ENCODE results near the gene ADGRD1.
"Not testable (repeated sequence)": the region's sequence is repeated elsewhere in the genome, so short reads cannot be mapped to it uniquely, and the experiment has no call there.

ADGRD1 gene

DNA sequence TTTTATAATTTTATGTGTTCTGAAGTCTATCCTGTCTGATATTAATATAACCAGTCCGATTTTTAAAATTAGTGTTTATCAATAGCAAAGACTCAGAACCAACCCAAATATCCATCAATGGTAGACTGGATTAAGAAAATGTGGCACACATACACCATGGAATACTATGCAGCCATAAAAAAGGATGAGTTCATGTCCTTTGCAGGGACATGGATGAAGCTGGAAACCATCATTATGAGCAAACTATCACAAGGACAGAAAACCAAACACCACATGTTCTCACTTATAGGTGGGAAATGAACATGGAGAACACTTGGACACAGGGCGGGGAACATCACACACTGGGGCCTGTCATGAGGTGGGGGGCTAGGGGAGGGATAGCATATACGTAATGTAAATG lies 16.2 kb upstream of the ADGRD1 start:
- not testable (repeated sequence) for DNase-seq (ENCODE audit: low read depth in 2 of 2)

DNA sequence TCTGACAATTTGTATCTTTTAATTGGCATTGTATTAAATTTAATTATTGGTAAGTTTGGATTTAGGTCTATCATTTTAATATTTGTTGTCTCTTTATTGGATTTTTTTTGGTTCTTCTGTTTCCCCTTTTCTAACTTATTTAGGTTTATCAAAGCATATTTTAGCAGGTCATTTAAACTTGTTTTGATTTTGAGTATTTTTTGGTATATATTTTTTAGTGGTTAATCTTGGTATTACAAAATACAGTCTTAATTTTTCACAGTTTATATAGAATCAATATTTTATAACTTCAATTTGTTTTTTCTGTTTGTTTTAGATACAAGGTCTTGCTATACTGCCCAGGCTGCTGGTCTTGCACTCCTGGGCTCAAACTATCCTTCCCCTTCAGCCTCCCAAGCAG lies 15.5 kb upstream of the ADGRD1 start:
- DNase-seq (ENCODE audit: low read depth in 2 of 2) = no peak

DNA sequence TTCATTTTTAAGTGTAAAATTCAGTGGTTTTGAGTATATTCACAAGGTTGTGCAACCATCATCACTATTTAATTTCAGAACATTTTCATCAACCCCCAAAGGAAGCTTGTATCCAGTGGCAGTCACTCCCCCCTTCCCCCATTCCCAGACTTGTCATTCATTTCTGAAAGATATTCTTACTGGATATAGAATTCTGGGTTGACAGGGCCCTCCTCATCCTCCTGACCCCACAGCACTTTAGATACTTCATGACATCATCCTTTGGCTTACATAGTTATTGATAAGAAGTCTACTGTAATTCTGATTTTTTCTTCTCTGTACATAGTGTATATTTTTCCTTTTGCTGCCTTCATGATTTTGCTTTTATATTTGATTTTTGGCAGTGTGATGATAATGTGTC lies 8.8 kb upstream of the ADGRD1 start:
- no peak for DNase-seq (ENCODE audit: low read depth in 2 of 2)

DNA sequence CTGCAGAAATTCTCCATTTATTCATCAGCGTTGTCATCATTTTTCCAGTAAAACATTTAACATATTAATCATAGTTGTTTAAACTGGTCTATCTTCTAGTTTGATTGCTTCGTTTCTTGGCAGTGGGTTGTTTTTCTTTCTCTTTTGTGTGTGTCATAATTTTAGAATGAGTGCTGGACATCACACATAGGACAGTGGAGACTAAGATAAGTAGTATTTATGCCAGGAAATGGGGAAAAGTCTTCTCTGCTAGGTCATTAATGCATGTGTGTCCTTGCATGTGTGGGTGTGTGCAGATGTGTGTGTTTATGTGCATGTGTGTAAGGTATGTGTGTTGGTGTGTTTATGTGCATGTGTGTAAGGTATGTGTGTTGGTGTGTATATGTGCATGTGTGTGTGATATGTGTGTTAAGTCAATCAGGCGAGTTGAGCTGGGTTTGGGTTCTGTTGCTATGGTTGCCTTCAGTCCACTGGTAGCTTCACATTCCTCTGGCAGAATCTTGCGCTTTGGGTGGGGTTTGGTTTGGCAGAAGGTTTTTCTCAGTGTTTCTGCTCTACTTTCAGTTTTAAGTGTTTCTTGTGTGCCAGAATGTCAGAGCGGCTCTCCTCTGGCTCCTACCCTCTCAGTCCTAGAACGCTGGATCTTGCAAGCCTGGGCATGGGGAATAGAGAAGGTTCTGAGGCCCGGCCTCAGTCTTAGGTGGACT lies 7.8 kb upstream of the ADGRD1 start:
- no peak for DNase-seq (ENCODE audit: low read depth in 2 of 2)

DNA sequence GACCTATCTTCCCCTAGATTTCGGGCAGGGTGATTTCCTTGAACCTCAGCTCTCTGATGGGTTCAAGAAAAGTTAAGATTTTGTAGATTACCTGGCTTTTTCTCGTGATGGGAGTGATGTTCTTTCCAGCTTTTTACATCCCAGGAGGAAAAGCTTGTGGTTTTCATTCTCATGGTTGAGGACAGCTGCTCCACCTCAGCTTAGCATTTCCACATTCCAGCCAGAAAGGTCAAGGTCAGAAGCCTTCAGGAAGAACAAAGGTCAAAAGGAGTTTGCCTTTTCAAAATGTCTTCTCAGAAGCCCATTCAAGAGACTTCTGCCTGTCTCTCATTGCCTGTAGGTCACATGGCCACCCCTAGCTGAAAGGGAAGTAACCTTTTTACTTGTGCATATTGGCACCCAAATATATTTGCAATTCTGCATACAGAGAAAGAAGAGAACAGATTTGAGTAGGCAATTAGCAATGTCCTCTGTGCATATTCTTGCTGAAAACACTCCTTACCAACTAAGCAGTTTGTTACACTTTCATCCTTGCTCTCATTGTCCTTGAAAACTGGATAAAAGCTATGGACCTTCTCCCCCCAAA lies 6.6 kb upstream of the ADGRD1 start:
- DNase-seq (ENCODE audit: low read depth in 2 of 2) = no peak

DNA sequence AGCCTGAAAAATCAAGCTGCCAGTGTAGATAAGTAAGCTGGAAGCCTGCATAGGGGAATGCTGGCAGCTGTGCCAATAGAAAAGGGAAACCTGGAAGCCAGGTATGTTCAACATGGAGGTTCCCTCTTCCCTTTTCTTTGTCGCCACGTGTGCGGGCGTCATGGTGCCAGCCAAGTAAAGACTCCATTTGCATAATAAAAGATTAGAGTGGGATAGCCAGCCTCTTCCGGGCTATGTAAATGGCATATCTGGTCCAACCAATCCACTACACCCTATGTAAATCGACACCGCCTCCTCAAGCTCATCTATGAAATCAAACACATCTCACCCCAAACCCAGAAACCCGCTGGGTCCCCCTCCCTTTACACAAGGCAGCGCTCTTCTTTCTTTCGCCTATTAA lies 5.6 kb upstream of the ADGRD1 start:
- no peak for DNase-seq (ENCODE audit: low read depth in 2 of 2)

DNA sequence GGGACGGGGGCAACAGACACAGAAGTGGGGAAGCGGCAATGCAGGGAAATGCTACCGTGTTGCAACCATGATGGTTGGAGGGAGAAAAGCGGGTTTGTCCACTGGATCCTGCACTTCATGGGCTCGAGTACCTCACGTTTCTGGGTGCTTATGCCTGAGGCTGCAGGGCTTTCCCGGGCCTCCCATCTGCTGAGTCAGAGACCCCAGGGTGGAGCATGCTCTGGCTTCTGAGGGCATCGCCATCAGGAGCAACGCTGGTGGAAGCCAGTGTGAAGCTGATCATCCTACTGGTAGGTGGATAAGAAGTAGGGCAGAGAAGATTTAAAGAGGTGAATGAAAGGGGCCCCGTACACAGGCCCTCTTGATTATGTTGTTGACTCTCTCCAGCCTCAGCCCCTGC lies 5.0 kb upstream of the ADGRD1 start:
- DNase-seq (ENCODE audit: low read depth in 2 of 2) = no peak

DNA sequence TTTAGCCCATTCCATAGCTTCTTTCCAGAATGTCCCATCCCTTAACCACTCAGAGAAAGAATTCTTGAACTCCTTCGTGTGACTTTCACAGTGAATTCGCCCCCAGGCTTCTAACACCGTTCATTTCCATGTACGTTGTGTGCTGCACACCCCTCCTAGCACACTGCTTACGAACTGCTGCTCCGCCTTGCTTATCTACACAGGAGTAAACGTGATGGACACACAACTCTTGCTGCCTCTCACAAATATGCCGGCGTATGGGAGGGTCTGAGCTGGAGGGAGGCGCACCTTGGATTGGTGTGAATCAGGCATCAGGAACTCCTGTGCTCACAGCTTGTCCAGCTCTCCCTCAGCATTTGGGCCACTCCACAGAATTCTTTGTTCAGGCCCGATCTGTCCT lies 3.9 kb upstream of the ADGRD1 start:
- no peak for DNase-seq (ENCODE audit: low read depth in 2 of 2)

DNA sequence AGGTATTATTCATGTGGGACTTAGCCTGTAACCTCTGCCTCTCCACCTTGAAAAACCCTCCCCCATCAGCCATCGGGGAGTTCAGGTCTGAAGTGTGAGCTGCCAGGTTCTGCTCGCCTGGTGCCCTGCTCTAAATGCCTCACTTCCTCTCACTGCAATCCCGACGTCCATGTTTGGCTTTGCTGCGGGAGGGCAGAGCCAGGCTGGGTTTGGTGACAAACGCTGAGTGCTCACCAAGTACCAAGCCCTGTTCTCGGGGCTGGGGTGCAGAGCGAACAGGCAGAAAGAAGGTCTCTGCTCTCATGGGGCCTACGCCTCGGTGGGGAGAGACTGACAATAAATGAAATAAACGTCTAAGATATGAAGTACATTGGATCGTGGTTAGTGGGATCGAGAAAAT lies 2.1 kb upstream of the ADGRD1 start:
- no peak for DNase-seq (ENCODE audit: low read depth in 2 of 2)

DNA sequence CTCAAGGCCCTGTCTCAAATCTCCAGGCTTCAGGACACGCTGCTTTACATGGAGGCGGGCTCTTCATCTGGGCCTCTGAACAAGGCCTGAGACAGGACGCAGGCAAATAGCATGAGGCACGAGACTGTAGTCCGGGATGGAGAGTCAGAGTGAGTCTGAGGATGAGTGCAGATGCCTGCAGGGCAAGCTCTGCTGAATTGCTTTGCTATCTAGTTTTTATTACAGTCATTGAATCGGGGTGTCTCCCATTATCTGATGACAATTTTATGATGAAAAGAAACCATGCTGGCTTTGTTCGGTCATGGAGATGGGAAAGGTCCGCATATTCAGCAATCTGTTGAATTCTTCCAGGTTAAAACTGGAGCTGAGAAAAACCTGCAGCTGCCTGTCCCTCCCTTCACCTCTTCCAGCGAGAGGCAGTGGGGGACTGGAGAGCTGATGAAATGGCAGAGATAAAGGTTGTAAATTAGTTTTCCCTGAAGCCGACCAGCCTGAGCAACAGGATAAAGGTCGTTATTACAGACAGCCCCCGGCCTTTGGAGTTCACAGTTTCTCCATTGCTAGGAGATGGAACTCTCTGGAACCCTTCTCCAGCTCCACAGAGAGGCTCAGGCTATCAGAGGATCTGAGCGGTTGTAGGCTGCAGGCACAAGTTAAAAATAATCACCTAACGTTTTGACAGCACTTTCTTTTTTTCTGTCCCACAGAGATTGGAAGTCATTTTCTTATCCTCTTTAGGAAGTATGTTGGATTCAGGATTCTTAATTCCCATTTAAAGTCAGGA lies 1.3 kb upstream of the ADGRD1 start:
- no peak for DNase-seq (ENCODE audit: low read depth in 2 of 2)

DNA sequence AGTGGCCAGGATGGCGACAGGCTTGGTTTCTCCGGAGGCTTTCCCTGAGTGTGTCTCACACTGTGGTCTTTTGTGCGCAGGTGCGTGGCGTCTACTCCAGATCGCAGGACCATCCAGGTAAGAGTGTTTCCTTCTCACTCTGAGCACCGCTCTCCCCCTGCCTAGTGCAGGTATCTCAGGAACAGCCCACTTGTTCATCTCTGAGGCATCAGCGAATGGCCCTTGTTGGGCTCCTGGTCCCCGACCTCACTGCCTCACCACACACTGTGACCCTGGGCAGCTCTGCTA lies 781 bp downstream of the ADGRD1 start:
- DNase-seq (ENCODE audit: low read depth in 2 of 2) = no peak

DNA sequence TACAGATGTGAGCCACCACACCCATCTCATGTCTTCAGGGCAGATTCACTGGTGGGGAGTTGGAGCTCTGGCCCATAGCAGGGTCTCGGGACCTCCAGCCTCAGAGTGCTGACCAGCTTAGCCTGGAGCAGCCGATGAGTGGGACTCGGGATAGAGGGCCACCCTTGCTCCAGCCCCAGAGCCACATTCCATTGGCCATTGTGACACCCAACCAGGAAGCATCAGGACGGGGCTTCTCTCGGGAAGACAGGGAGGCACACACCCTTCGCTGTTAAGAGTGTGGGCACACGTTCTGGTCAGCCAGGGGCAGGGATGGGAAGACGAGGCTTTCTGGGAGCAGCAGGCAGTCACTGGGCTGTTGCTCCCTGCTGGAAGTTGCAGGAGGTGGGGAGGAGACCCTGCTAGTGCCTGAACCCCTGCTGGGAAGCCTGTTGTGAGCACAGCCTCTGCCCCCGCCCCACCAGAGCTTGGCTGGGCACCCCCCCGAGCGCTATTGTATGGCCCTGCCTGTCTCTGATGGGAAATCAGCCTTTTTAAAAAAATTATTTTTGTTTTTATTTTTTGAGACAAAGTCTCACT lies 1.6 kb downstream of the ADGRD1 start:
- no peak for DNase-seq (ENCODE audit: low read depth in 2 of 2)

DNA sequence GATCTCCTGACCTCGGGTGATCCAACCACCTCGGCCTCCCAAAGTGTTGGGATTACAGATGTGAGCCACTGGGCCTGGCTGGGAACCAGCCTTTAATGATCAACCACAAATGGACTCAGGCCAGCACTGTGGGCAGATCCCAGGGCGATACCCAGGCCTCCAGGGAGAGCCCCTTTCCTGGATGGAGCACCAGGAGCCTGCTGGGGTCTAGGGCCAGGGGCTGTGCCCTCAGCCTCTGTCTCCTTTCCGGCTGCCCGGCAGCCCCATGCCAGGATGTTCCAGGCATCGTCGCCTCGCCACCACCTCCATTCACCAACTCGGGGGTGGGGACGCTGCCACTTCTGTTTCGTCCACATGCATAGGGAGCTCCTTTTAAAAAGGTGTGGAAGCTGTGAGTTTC lies 2.3 kb downstream of the ADGRD1 start:
- DNase-seq (ENCODE audit: low read depth in 2 of 2) = no peak

DNA sequence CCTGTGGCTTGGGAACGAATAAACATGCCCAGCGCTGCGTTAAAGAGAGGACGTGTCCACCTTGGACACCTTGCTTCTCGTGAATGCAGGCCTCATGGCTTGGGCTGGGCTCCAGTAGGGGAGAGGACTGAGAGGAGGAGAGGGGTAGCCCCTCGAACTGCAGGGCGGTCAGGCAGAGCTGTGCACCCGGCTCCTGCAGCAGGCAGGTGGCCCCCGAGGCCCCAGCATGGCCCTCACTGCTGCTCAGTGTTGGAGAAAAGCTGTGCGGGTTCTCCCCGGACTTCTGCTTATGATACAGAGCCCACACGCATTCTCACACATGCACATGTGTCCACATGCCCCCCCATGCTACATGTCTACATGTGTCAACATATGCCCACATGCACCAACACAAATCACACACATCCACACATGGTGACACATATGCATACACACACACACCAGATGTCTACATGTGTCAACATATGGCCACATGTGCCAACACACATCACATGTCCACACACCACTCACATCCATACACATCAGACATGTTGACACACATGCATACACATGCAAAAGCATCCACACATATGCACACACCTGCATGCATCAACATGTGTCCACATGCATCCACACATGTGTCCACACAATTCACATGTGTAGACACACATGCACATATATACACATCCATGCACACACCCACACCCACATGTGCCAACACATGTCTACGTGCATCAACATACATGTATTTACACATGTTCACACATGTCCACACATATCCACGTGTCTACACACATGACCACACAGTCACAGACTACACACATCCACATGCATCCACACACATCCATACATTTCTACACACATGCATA lies 3.0 kb downstream of the ADGRD1 start:
- DNase-seq (ENCODE audit: low read depth in 2 of 2) = no peak

DNA sequence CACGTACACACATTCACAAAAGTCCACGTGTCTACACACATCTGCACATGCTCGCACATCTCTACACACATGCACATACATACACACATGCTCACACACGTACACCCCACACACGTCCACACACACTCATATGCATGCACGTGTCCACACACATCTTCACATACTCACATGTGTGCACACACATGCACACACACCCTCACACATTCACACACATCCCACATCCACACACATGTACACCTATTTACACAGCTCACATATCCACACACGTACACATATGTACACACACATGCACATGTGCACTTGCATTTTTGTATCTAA lies 3.6 kb downstream of the ADGRD1 start:
- DNase-seq (ENCODE audit: low read depth in 2 of 2) = no peak

DNA sequence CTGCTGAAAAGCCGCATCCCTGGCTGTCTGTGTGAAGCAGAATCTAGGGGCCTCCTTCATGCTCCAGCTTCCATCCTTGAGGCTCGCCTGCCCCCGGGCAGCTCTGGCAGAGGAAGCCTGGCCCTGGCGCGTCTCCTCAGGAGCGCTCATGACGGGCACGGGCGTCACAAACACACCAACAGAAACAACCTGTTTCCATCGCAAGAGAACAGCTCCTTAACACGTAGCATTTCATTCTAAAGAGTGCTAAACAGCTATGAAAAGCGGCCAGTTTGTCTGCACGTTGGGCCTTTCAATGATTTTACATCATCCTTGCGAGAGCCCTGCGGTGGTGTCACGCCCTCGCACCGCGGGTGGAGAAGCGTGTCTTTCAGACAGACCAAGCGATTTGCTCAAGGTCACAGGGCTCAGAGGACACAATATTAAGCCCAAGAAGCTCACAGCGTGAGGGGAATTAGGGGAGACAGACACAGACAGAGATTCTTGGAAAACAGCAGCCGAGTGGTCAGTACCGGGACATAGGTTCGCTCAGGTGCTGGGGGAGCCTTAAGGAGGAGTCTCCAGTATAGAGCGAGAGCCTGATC lies 4.9 kb downstream of the ADGRD1 start:
- no peak for DNase-seq (ENCODE audit: low read depth in 2 of 2)

DNA sequence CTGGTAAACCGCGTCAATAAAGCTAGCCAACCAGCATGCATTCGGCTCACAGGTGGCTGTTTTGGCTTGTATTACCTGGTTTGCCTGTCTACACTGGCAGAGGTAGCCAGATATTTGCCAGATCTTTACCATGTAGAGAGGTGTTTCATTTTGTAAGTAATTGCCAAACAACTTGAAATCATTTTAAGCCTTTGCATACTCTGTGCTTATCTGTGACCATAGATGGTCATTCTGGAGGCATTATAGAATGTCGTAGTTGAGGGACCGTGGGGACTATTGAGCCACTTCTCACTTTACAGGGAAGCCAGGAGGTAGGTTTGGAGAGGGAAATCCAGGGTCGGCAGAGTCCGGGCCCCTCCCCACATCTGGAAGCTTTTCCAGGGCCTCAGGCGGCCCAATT lies 5.9 kb downstream of the ADGRD1 start:
- no peak for DNase-seq (ENCODE audit: low read depth in 2 of 2)

DNA sequence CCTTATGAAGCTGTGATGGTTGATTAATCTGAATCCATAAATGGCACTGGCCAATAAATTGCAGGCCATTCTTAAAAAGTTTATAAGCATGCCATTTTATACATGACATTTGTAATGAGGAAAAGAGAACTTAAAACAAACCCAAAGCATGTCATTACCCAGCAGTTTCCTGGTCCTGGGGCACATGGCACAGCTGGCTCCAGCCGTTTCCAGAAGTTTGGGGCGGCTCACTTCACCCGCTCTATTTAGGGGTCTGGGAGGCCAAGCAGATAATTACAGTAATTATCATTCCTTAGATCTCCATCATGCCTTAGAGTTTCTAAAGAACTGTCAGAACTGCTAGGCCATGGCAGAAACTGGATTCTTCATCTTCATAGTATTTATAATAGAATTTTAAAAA lies 6.4 kb downstream of the ADGRD1 start:
- DNase-seq (ENCODE audit: low read depth in 2 of 2) = no peak

DNA sequence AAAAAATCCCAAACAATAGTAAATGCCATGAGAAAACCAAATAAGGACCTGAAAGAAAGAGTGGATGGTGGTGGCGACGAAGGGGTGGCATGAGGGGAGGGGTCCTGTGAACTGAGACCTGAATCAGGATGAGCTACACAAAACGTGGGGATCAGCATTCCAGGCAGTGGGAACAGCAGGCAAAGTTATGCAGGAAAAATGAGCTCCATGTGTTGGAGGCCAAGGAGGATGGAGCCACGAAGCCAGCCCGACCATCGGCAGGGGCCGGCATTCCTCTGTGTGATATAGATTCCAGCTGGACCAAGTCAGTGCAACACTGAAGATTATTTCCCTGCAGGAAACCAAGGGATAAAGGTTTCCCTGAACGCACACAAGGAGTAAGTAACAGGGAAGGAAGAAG lies 7.1 kb downstream of the ADGRD1 start:
- DNase-seq (ENCODE audit: low read depth in 2 of 2) = no peak

DNA sequence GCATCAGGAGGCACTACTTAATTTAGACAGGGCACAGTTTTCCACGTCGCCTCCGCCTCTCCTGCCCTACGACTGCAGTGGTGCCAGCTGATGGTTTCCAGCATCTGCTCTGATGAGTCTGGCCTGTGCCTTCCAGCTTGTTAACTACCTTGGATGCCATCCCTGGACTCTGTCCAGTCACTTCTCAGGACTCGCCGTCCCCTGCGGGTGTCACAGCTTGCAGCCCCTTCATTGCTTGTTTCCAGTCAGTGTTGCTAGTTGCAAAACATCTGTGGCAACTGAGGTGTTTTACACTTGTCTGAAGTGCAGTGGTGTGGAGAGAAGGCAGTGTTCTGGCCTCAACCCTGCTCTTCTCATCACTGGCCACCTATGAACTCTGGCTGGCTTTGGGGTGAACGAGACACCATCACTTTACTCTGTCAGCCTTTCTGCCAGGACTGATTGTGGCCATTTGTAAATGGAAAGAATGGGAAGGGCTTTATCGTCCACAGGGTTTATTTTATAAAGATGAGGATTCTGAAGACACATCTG lies 8.3 kb downstream of the ADGRD1 start:
- DNase-seq (ENCODE audit: low read depth in 2 of 2) = no peak

DNA sequence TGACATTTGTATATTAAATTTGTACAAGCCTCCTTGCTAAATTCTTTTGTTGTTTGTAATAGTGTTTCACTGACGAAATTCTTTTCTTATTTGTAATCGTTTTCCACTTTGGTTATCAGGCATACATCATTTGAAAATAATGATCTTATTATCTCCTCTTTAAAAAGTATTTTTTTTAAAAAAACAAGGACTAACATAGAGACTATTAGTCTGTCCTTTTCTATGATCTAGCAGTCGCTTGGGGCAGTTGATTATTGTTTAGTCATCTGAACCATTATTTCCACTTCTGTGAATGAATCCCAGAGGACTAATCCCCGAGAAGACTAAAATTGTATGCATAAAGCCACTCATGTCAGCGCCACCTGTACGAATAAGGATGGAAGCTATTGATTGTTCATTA lies 11.5 kb downstream of the ADGRD1 start:
- no peak for DNase-seq (ENCODE audit: low read depth in 2 of 2)

DNA sequence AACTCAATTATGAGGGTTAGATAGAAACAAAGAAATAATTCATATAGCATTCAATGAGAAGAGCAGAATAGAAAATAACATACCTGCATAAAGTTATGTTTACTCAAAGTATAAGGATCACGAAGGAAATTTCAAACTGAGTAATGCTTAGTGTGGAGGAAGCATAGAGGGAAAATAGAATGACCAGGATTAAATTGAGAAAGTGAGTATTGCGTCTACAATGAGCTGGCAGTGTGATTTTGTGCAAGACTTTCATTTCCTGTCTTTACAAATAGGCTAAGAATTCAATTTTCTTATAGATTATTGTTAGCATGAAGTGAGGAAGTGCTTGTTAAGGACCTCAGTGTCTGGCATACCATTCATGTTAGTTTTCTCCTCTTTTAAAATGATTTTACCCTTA lies 12.0 kb downstream of the ADGRD1 start:
- DNase-seq (ENCODE audit: low read depth in 2 of 2) = no peak

All from stimulated activated CD4-positive, alpha-beta T cell treated with anti-CD3 and anti-CD28 coated beads, Interleukin-12 subunit alpha, Interleukin-12 subunit beta, amount 100 ng/mL, for 24 hours (primary cell).